Activated gamma-delta T cell treated with Interleukin-2 at 50 U/mL for 16 hours (primary cell): ENCODE measurements around the gene FGD4.

Experiments
- DNase-seq: peaks from one replicate; pipeline ENCODE4 v3.0.0-alpha.2; 2020

Gene FGD4

DNA sequence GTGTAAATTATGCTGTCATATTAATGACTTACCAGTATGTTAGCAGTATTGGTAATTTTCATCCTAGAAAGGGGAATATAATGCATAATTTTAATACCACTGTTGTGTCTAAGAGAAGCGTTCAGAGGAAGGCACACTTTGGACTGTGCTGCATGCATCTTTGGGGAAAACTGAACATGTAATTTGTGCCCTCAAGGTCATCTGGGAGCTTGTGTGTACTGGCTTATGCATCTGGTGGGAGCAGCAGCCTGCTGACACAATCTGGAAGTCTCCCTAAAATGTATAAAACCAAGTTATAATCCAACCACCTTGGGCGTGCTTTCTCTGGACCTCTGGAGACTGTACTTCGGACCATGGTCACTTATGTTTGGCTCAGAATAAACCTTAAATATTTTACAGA, 14.1 kb downstream of the FGD4 start:
- DNase-seq, result no peak

DNA sequence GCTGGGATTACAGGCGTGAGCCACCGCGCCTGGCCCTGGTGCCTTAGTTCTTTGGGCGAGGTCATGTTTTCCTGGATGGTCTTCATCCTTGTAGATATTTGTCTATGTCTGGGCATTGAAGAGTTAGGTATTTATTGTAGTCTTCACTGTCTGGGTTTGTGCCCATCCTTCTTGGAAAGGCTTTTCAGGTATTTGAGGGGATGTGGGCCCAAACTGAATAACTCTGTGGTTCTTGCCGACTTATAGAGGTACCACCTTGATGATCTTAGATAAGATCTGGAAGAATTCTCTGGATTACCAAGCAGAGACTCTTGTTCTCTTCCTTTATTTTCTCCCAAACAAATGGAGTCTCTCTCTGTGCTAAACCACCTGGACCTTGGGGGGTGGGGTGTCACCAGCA, 18.9 kb downstream of the FGD4 start:
- no peak for DNase-seq

DNA sequence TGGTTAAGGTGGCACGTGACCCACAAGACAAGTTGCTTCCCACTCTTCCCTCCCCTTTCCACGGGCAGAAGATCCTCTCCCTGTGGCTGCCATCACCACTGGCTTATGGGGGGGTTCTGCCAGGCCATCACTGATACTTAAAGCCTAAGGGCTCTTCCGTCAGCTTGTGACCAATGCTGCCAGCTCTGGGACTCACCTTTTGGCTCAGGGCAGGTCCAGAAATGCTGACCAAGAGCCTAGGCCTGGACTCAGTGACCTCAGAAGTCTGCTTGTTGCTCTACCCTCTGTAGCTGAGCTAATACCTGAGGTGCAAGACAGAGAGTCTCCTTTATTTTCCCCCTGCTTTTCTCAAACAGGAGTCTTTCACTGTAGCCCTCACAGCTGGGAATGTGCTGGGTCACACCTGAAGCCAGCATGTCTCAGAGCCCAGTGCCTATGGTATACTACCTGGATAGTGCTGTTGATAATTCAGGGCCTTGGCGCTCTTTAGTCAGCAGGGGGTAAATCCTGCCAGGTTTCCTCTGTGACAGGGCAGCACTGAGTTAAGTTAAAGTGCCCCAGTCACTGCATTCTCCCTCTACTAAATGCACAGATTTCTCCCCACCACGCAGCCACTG, 19.7 kb downstream of the FGD4 start:
- DNase-seq, result no peak

DNA sequence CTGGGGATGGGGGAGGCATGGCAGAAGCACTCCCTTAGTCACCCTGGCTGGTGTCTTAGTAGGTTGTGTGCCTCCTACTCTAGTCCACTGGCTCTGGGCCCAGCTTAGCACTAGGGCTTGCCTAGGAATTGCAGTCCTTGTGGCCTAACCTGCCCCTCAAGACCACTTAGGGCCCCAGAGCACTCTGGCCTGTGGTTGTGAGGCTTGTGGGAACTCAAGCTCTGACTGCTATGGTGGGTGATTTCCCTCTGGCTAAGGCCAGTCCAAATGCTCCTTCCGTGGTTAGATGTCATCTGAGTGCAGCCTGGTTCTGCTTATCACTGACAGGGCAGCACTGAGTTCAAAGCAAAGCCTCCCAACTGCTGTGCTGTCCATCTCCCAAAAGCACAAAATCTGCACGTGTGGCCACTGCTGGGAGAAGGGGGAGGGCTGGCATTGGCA, 20.2 kb downstream of the FGD4 start:
- DNase-seq, result no peak

DNA sequence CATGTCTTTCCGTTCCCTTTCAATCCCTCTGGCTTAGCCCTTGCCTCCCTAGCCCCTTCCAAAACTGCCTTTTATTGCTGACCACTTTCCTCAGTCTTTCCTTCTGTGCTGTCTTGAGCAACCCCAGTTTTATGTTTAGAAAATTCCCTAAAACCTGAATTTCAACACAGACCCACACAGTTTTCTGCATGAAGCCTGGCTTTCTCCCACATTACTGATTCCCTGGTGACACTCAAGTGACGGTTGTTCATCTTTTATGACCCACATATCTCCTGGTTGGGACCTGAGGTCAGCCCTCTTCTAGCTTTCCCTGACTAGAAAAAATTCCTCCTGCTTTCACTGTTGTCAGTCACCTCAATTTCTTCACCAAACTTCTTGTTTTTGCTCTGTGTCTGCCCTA, 21.0 kb downstream of the FGD4 start:
- DNase-seq, result no peak

DNA sequence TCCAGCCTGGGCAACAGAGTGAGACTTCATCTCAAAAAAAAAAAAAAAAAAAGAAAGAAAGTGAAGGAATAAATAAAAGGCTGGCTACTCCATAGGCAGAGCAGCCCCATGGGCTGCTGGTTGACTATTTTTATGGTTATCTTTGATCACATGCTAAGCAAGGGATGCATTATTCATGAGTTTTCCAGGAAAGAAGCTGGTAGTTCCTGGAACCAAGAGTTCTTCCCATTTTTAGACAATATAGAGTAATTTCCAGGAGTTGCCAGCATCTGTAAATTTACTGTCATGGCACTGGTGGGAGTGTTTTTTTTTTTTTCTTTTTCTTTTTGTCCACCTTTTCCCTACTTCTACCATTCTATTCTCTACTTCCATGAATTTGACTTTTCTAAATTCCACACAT, 24.2 kb downstream of the FGD4 start:
- DNase-seq, result no peak

DNA sequence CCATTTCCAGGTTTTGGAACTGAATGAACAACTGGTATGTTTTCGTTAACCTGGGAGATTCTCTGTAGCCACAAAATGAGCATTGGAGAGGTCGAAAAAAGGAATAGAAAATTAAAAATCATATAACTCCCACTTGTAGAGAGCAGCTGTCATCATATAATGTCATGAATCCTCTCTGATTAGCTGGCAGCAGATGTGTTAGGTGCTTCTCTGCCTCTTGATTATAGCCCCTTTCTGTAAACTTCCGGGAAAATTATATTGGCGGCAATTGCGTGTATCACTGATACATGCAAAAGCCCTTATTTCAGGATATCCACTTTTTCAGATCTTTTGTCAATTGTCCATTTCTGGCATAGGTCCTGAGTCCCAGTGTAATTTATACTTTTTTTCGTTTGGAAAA, 31.7 kb downstream of the FGD4 start:
- no peak for DNase-seq

DNA sequence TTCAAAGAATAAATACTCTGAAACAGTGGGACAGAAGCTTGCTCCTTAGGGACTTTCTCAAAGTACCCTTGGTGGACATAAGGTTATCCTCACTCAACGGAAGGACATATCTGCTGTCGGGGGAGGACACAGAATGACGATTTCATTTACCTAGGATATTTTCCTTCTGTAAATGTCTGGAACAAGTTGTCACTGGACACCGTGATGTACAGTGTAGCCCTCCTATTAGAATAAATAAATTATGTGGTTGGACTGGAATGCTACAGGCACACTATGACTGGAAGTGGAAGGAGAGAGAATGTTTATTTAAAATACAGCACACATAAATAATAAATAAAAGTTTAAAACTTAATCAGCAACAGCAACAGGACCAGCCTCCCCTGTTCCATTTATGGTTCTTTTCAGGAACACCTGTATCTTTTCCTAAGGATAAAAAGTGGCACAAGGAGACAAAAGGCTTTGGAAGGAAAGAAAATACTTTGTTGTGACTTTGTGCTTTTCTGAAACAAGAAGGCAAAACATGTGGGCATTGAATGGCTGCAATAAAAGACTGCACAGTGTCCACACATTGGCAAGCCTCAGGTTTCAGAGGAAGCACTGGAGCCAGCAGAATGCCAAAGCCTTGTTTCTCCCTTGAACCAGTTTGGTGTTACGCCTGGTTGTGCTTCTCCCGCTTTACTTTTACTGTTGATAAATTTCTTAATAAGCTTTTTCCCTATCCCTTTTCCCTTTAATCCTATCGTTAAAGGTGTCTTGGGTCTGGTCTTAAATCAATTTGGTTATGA, 36.8 kb downstream of the FGD4 start:
- no peak for DNase-seq

DNA sequence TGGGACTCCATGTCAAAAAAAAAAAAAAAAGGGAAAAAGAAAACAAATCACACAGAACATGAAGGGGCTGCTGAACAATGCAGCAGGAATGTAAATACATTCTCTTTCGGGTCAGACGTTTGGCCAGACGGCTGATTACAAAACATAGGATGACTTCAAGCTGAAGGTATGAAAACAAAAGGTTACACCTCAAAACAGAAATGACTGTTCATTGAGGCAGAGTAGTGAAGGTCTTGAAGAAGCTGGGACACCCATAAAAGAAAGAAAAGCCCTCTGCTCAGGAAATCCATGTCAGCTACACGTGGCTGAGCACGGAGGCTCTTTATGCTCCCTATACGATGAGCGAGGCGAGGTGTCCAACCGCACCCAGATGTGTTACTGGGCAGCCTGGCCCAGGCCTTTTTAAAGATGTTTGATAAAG, 37.7 kb downstream of the FGD4 start:
- no peak for DNase-seq

DNA sequence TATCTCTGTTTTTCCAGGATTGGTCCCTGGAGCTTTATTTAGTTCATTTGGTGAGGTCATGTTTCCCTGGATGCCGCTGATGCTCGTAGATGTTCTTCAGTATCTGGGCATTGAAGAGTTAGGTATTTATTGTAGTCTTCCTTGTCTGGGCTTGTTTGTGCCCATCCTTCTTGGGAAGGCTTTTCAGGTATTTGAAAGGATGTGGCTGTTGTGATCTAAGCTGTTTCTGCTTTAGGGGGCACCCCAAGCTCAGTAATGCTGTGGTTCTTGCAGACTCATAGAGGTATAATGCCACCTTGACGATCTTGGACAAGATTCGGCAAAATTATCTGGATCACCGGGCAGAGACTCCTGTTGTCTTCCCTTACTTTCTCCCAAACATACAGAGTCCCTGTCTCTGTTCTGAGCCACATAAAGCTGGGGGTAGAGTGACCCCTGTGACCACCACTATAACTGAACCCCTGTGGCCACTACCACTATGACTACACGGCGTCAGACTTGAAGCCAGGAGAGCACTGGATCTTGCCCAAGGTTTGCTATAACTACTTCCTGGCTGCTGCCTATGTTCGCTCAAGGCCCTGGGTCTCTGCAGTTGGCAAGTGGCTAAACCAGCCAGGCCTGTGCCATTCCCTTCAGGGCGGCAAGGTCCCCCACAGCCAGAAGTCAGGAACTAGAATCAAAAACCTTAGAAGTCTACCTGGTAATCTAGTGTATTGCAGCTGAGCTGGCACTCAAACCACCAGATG, 40.9 kb downstream of the FGD4 start:
- DNase-seq, result no peak

DNA sequence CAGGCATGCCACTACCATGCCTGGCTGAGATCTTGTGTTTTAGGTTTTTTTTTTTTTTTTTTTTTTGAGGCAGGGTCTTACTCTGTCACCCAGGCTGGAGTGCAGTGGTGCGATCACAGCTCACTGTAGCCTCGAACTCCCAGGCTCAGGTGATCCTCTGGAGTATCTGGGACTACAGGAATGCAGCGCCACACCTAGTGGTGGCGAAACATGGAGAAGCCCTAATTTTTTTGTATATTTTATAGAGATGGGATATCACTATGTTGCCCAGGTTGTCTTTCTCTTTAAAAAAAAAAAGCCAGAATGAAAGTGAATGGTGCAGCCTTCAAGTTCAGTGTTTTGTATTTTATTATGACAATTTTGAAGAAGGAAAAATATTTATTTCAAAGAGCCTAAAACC, 44.1 kb downstream of the FGD4 start:
- no peak for DNase-seq

DNA sequence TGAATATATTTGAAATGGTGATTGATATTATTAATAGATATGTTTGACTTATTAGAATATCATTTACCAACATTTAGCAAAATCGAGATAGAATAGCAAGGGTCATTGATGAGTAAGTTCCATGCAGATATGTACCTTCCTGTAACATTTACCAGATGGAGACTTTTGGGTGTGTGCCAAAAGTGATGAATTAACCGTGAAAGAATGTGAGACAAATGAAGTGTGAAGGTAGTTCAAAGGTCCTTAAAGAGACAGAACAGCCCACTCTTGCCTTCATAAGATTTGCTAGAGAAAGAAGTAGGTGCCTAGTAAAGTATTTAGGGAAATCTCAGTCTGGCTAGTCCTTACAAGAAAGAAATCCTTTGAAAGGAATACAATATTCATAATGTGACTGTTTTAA, 45.5 kb downstream of the FGD4 start:
- no peak for DNase-seq

DNA sequence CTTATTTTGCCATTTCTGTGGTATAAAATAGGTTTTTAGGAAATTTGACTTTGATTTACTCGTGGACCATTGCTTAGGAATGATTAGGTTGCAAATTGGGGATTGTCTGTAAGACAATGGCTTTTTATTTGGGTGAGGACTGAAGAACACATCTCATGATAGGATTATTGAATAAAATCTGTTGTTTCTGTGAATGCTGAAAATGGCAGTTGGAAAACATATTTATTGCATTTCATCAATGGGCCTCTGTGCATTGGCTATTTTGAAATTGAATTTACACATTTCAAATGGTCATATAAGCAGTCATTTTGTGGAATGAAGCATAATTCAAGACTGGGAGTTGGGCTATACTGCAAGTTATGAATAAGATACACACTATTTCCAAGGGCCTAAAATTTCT, 46.0 kb downstream of the FGD4 start:
- no peak for DNase-seq

DNA sequence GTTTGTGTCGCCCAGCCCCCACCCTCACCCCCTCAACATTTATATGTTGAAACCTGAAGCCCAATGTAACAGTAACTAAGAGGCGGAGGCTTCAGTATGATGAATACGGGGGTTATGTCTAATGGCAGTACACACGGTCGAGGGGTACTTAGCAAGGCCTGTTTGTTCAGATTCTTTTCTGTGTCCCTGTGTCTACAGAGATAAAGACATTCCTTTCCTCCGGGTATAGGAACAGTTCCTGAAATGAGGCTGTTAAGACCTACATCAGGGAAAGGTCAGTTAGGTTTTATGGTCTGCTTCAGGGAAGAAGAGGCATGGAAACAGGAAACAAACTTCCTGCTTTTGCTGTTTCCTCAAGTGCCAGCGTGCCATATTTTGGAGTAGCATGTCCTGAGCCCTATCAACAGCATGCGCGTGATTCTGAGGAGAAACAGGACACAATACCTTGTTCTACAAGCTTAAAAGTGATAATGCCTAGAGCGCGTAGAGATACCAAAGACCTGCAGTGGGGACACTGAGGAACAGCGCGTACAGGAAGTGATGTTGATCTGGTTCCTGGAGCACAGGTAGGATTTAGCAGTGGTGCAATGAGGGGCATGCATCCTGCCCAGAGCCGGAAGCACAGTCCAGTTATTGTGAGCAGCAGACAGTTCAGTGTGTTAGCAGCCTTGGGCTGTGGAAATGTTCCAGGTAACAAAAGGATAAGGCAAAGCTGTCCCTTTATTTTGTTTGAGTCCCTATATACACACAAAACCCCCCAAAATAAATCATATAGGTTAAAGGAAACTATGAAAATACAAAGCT, 47.2 kb downstream of the FGD4 start:
- DNase-seq, result no peak

DNA sequence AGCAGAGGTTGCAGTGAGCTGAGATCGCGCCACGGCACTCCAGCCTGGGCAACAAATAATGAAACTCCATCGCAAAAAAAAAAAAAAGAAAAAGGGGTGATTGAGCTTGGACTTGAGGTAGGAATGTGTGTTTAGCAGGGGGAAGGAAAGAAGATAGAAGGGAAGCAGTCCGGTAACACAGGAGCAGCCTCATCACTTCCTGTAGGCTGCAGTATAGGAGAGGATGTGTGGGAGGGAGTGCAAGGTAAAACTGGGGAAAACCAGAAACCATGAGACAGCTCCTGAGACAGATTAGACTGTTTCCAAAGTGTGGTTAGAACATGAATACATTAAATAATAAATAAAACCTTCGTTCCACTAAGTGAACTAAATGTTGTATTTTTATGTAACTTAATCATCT, 49.2 kb downstream of the FGD4 start:
- no peak for DNase-seq

DNA sequence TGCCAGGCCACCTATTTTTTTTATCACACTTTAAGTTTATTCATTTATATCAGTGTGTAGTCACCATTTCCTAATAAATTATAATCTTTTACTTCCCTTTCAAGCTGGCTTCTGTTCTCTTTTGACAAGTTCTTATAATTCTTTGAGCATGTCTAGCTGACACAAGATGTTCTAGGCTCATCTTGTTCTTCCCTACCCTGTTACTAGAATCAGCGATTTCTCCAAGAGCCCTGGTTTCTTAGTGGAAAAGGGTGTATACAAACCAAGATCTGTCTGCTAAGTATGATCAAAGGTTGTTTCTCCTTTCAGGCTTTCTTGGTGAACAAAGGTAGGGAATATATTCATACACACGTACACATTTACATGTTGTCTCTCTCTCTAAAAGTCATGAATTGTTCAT, 51.0 kb downstream of the FGD4 start:
- no peak for DNase-seq

DNA sequence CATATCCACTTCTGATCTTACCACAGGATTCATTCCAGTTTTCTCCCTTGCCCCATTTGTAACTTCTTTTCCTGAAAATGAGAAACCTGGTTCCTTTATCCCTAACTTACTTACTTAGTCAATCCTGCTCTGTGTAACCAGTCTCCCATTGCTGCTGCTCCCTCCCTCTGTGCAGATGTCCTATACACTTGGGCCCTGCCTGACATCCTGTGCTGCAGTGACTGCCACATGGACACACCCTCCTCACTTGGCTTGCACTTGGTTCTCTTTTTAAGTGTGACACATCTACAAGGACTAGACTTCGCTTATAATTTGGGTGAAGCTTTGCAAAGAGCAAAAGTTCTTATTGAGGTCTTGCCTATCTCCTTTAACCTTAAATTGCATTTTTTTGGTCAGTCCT, 51.4 kb downstream of the FGD4 start:
- DNase-seq, result no peak

DNA sequence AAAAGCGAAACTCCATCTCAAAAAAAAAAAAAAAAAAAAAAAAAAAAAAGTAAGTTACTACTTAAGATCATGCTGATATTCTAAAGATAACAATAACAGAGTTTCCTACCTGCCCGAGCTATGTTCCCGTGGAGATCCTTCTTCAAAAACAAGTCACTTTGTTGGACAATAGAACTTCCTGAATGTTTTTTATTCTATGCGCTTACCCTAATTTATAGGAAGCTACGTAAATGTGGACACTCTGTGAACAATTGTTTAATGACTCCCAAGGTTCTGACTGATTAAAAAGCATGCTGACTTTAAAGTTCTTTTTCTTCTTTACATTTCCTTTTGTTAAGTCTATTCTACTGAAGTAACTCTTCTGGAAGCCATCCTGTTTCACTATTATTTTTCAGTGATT, 52.5 kb downstream of the FGD4 start:
- DNase-seq, result no peak

DNA sequence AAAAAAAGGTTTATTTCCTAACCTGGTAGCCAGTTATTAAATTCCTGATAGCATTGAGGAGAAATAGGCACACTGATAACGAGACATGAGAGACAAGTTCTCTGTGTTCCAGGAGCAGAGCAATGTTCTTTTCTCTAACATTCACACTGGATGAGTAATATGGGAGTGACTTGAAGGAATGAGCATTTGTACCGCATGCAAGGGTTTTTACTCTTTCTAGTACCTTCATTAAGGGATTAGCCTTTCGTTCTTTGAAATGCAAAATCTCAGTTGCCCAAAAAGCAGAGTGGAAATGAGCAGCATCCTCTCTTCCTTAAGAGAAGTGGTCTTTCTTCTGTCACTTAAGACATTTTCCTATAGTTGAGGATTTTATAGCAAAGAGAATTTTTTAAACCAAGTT, 54.7 kb downstream of the FGD4 start:
- no peak for DNase-seq

DNA sequence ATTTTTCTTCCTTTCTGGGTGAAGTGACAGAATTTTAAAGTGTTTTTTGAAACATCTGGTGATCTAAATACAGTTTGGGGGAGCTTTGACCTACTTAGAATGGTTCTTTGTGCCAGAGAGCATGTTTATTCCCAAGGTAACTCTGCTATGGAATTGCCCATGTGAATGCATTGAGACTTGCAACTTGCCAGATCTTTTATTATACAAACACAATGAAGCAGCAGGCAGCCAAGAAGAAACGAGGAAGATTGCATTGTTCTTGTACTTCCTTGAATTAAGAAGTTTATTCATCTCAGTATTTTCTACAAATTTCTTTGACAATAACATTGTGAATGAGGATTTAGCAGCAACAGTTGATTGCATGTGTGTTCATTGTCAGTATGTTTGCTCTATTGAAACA, 55.5 kb downstream of the FGD4 start:
- DNase-seq, result no peak

DNA sequence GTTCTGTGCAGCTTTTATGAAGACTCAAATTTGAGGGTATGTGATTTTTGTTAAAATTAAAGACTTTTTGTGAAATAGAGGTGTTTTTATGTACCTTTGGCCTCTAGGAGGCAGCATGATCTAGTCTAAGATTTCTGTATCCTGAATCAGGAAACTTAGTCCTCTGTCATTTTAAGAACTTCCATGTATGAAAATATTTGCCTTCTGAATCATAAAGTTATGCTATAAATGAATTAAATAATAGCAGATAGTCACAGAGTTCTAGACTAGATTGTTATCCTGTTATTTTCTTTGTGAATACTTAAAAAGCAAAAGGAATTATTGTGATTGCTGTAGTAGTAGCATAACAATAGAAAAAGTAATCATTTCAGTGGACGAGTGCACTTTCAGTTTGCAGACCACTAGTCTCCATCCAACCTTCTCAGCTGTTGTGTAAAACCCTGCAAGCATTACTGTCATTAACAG, 56.3 kb downstream of the FGD4 start:
- peak; percentile 9 for DNase-seq

DNA sequence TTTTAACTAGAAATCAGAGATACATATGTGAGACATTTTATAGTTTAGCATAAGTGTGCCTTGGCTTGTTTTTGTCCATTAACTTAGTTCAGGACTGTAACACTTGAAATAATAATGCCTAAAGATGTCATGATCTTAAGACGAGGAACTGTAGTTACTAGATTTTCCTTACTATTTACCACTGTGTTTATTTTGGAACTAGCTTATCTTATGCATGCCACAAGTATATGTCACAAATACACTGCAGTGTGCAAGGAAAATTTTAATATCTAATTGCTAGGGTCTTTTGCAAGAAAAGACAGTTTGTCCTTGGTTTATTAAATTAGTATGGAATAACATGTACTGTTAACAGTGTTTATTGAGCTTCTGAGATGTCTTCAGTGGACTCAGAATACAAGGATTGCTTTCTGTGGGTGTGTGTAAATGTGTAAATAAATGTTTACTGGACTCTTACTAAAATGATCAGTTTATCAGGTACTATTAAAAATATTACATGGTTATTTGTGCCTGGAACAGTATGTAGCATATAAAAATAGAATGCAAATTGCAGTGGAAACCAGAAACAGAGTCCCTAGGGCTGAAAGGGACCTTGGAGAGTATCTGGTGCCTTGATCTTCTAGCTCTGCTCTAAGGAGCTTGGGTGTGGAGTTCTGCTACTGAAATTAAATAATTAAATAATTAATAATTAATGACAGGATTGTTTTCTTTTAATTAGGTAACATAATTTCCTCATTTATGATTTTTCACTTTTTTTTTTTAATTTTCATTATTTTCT, 58.1 kb downstream of the FGD4 start:
- no peak for DNase-seq
